ENCODE data around the gene RFX1.

- TF ChIP-seq CTCF (IDR thresholded peaks at IDR 0.05 in 4 of 5, conservative IDR thresholded peaks at IDR 0.05 in 1 of 5) (no peak), POLR2A (IDR thresholded peaks at IDR 0.05) (no peak)
These were observed 43.2 kb downstream of the RFX1 start for GRCh38 chr19:13962699-13963602.

Data from gastrocnemius medialis (tissue), 4 donors.